Adrenal gland (tissue), 19 donors: Measurements from ENCODE around the gene ENTPD5. TPM values are rescaled to one million over a fixed set of nuclear protein-coding genes. Genes with fewer than 3 reads are reported as not detected.

Experiments
- DNase-seq, 7 donors: peaks; one replicate each; pipeline ENCODE4 v3.0.0-alpha.2; 2019 to 2020
- H3K27ac ChIP-seq, 5 donors: fragments of 200-600 bp; sonication (generic) in 4 of 5; 1 replicate in 3 of 5; 2 replicates in 2 of 5; pipeline versions ENCODE4 v1.5.1 to v1.8.0; 2016 to 2020; ENCODE audit warnings: mild to moderate bottlenecking in 1 of 5
- H3K27me3 ChIP-seq: fragments of 200-600 bp; 2 replicates; pipeline ENCODE4 v1.8.0; 2021
- H3K36me3 ChIP-seq, 2 donors: fragments of 200-600 bp; replicated peaks in 1 of 2; 1 replicate in 1 of 2; 2 replicates in 1 of 2; pipeline versions ENCODE4 v1.5.1 to v1.8.0; 2018 to 2022
- H3K4me1 ChIP-seq, 2 donors: fragments of 200-600 bp; replicated peaks in 1 of 2; 1 replicate in 1 of 2; 2 replicates in 1 of 2; pipeline versions ENCODE4 v1.5.1 to v1.8.0; 2018 to 2021
- H3K4me3 ChIP-seq, 4 donors: fragments of 200-600 bp; sonication (generic) in 3 of 4; one replicate each; pipeline ENCODE4 v1.5.1; 2016 to 2018
- H3K9me3 ChIP-seq, 3 donors: fragments of 200-600 bp; sonication (generic) in 1 of 3; replicated peaks in 1 of 3; 1 replicate in 2 of 3; 2 replicates in 1 of 3; pipeline versions ENCODE4 v1.5.1 to v1.8.0; 2016 to 2021
- POLR2A ChIP-seq, 2 donors: fragments of 450-650 bp; IDR thresholded peaks; one replicate each; pipeline ENCODE4 v1.6.1; 2017; ENCODE audit warnings: antibody characterized with exemption in 2 of 2, mild to moderate bottlenecking in 2 of 2, moderate library complexity in 1 of 2
- WGBS, 4 donors: extraction: QIAGEN DNeasy Blood & Tissue Kit in 2 of 4; methylation state at CpG; one replicate each; pipeline versions ENCODE4 v1.1.5 to v1.1.7; 2013 to 2017; 5-methylcytosine and 5-hydroxymethylcytosine counted together
- intact Hi-C, 2 donors: fragments of 100-400 bp; cut with DNase I; formaldehyde crosslinking; loops; one replicate each; pipeline versions ENCODE4 v1.14.1 to v1.15.0; 2022 to 2023
- long read RNA-seq, 10 donors: library from polyadenylated mRNA in 3 of 10; unstranded in 2 of 10; stranded (forward) in 1 of 10; transcript quantifications; one replicate each; pipeline ENCODE4 v2.0.0 and lab custom pipeline, GENCODE V29; 2021 to 2026
- polyA plus RNA-seq, 3 donors: library from polyadenylated mRNA; stranded (reverse); fragments of 200-250 nt in 2 of 3; fragments of 350-450 nt in 1 of 3; fragmentation: Illumina TruSeq in 1 of 3; extraction: RNeasy Lipid Tissue Mini Kit (QIAGEN cat#74804) in 1 of 3; gene quantifications; one replicate each; pipeline ENCODE4 v1.2.3, GENCODE V29; 2013 to 2014
- total RNA-seq, 9 donors: library from RNA; depleted of rRNA in 4 of 9; stranded (reverse); fragments of >200 nt in 4 of 9; fragments of 120-200 nt in 1 of 9; fragmentation: NEBNext Ultra II Directional in 1 of 9; extraction: Animal tissue kit (Norgen Biotek cat#: 25700) in 1 of 9; gene quantifications; one replicate each; pipeline versions ENCODE4 v1.1.0 to v1.2.4, GENCODE V29; 2013 to 2023
- TF ChIP-seq, protein P1 (sequence below), 6 experiments: fragments of 450-650 bp in 4 of 6; fragments of 200-600 bp in 2 of 6; sonication (generic) in 1 of 6; IDR thresholded peaks; 1 replicate in 5 of 6; 2 replicates in 1 of 6; pipeline versions ENCODE4 v1.5.1 to v1.8.0; 2016 to 2021; ENCODE audit warnings: antibody characterized with exemption in 6 of 6, mild to moderate bottlenecking in 2 of 6, moderate library complexity in 1 of 6
- donor health status: healthy with polysubstance abuse.
- donor health status: Bipolar disorder and iron deficiency.
- donor health status: DM: yes; HTN: yes; CAD: no.
- donor health status: DM: no; HTN: no; CAD: no.
- donor health status: DM: no; HTN: no; CAD: no.
- donor health status: DM: yes; HTN: yes; CAD: no.

The ENTPD5 gene, protein sequence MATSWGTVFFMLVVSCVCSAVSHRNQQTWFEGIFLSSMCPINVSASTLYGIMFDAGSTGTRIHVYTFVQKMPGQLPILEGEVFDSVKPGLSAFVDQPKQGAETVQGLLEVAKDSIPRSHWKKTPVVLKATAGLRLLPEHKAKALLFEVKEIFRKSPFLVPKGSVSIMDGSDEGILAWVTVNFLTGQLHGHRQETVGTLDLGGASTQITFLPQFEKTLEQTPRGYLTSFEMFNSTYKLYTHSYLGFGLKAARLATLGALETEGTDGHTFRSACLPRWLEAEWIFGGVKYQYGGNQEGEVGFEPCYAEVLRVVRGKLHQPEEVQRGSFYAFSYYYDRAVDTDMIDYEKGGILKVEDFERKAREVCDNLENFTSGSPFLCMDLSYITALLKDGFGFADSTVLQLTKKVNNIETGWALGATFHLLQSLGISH
- total RNA-seq, result 10 to 100 TPM in 8 of 9 donors, 1 to 10 TPM in 1; 9.8 to 18.5 (median 13.8) TPM
- polyA plus RNA-seq, result 10 to 100 TPM in 1 of 3 donors, 1 to 10 TPM in 2; 6.5 to 14.9 (median 9.5) TPM
- long read RNA-seq, donor 1, full-length matches to known transcripts, result 1 of 1 reads
- long read RNA-seq, donor 1, partial matches to known transcripts, result 0 of 1 reads
- long read RNA-seq, donor 1, other reads (novel, unspliced or antisense), result 0 of 1 reads
- long read RNA-seq, donor 2, full-length matches to known transcripts, result 1 of 1 reads
- long read RNA-seq, donor 2, partial matches to known transcripts, result 0 of 1 reads
- long read RNA-seq, donor 2, other reads (novel, unspliced or antisense), result 0 of 1 reads
- long read RNA-seq, donor 3, result 0 reads
- long read RNA-seq, donor 4, partial matches to known transcripts, result 0 of 2 reads
- long read RNA-seq, donor 4, other reads (novel, unspliced or antisense), result 2 of 2 reads
- long read RNA-seq, donor 5, full-length matches to known transcripts, result 3 of 14 reads
- long read RNA-seq, donor 5, partial matches to known transcripts, result 1 of 14 reads
- long read RNA-seq, donor 5, other reads (novel, unspliced or antisense), result 10 of 14 reads
- long read RNA-seq, donor 6, full-length matches to known transcripts, result 1 of 2 reads
- long read RNA-seq, donor 6, partial matches to known transcripts, result 0 of 2 reads
- long read RNA-seq, donor 6, other reads (novel, unspliced or antisense), result 1 of 2 reads
- long read RNA-seq, donor 7, result 0 reads
- long read RNA-seq, donor 8, partial matches to known transcripts, result 5 of 5 reads
- long read RNA-seq, donor 8, other reads (novel, unspliced or antisense), result 0 of 5 reads
- long read RNA-seq, donor 9, partial matches to known transcripts, result 85 of 119 reads
- long read RNA-seq, donor 9, other reads (novel, unspliced or antisense), result 34 of 119 reads
- long read RNA-seq, donor 10, partial matches to known transcripts, result 34 of 57 reads
- long read RNA-seq, donor 10, other reads (novel, unspliced or antisense), result 23 of 57 reads

DNA sequence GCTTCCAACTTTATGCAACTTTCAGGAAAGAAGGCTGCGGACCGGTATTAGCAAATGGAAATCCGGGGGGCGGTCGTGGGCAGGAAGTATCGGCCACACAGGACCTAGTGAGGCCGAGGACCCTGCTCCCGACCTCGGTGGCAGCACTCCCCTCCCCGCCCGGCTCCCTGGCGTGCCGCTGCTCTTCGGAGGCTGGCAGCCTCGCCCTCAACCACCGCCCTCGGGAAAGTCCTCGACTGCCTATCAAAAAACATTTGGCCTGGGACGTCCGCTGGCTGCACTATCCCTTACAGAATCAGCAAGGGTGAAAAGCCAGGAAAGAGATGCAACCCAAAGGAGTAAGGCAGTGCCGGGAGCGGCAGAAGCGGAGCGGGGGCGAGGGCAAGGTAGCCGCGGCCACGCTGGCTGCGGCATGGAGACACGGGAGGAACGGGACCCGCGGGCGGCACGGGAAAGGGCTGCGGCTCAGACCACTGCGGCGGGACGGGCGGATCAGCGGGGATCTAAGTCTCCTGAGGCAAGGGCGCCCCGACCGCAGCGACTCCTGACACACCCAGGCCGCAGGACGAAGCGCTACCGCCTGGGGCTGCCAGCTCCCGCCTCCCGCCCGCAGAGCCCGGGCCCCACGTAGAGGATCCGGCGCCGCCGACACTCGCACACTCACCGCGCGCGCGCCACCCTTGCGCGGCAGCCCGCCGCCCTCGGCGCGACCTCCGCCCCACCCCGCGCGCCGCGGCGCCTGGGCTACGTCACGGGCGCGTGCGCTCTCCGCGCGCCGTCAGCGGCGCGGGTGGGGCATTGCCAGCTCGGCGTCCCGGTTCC, at the start of gene ENTPD5, which contains the start of gene BBOF1:
Gene ENTPD5, minus strand, starts transcription at position 703 of the 822 bp plus-strand sequence. CDS start 31,186 bp downstream, outside the sequence.
Gene BBOF1, plus strand, starts transcription at position 764 of the 822 bp plus-strand sequence. CDS start 130 bp downstream, outside the sequence.
- H3K4me1 ChIP-seq, result peaks cover 3 to 12% of the 10 kb centered on the region in 2 donors
- H3K27ac ChIP-seq, result peak within 1 kb of the TSS; percentile 84 to 100 (median 97)
- no peaks in the 10 kb centered on the region for H3K27me3 ChIP-seq
- intact Hi-C loops, result no loop called here
- no peaks in the 10 kb centered on the region for H3K36me3 ChIP-seq
- no peaks in the 10 kb centered on the region for H3K9me3 ChIP-seq
- TF ChIP-seq, protein P1, sequence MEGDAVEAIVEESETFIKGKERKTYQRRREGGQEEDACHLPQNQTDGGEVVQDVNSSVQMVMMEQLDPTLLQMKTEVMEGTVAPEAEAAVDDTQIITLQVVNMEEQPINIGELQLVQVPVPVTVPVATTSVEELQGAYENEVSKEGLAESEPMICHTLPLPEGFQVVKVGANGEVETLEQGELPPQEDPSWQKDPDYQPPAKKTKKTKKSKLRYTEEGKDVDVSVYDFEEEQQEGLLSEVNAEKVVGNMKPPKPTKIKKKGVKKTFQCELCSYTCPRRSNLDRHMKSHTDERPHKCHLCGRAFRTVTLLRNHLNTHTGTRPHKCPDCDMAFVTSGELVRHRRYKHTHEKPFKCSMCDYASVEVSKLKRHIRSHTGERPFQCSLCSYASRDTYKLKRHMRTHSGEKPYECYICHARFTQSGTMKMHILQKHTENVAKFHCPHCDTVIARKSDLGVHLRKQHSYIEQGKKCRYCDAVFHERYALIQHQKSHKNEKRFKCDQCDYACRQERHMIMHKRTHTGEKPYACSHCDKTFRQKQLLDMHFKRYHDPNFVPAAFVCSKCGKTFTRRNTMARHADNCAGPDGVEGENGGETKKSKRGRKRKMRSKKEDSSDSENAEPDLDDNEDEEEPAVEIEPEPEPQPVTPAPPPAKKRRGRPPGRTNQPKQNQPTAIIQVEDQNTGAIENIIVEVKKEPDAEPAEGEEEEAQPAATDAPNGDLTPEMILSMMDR (IDR thresholded peaks at IDR 0.05), result peak in 1 of 6 experiments; percentile 25
- TF ChIP-seq POLR2A (IDR thresholded peaks at IDR 0.05), result peak; percentile 64 to 92
- DNase-seq, result peak; percentile 83 to 90 (median 88)
- WGBS, 4 donors, result 0% methylated on average over 35 to 93 of the region's 93 CpGs
- H3K4me3 ChIP-seq, result peak within 1 kb of the TSS; percentile 7 to 96 (median 78)

DNA sequence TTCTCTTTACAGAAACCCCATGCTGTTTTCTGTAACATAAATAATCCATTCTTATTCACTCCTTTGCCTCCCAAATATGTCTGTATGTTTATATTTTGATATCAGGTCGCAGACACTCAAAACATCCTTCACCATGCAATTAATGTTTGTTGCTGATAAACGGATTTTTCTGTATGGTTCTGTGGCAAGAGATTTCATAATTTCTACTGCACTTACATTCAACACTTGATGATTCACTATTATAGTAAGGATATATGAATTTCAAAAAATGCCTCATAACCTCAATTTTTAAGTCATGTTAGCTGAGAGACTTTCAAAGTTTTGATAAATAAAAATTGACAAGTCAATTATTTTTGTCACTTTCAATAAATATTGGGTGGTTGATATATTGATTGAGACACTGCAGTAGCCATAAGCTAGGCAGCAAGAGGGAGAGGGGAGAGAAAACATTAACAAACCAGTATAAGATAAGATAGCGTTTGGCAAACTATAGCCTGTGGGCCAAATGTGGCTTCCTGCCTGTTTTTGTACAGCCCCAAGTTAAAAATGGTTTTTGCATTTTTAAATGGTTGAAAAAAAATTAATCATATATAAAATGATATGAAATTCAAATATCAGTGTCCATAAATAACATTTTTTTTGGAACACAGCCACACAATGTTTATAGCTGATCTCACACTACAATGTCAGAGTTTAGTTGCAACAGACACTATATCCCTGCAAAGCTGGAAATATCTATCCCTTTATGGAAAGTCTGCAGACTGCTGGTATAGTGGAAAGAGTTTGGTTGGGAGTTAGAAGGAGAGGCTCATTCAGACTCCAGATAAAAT, 46.9 kb upstream of the ENTPD5 start:
- Histone ChIP-seq H3K27ac (no peak overlapping the region), H3K36me3 (peaks cover 0 to 24% of the 10 kb centered on the region in 2 donors), H3K4me3 (no peak overlapping the region), H3K27me3 (no peaks in the 10 kb centered on the region), H3K4me1 (no peaks in the 10 kb centered on the region), H3K9me3 (no peaks in the 10 kb centered on the region)
- intact Hi-C loops, result no loop called here
- no peak for DNase-seq
- WGBS, 4 donors, result 75 to 81% (median 79%) methylated on average over 3 of the region's 3 CpGs
- no peak for TF ChIP-seq POLR2A (IDR thresholded peaks at IDR 0.05)
- TF ChIP-seq, protein P1 (IDR thresholded peaks at IDR 0.05), result no peak

DNA sequence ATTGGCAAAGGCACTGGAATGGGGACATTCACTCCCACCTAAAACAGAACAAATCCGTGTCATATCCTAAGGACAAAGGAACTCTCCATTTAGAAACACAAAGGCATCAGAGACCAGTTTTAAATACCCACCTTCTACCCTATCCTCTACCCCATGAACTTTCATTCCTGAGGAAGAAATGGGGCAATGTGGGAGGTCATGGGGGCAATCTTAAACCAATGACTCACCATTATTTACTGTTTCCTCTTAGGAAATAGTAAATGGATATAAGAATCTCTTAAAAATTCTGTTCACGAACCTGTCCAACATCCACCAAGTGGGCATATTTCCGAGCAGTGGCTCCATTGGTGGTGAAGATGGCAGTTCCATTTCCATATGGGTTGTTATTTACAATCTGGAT, 45.8 kb upstream of the ENTPD5 start:
- Histone ChIP-seq H3K9me3 (no peaks in the 10 kb centered on the region), H3K4me1 (no peaks in the 10 kb centered on the region), H3K27ac (no peak overlapping the region), H3K27me3 (no peaks in the 10 kb centered on the region), H3K4me3 (no peak overlapping the region), H3K36me3 (peaks cover 0 to 30% of the 10 kb centered on the region in 2 donors)
- TF ChIP-seq, protein P1 (IDR thresholded peaks at IDR 0.05), result no peak
- no peak for TF ChIP-seq POLR2A (IDR thresholded peaks at IDR 0.05)
- WGBS, 4 donors, result 87 to 93% (median 90%) methylated on average over 3 of the region's 3 CpGs
- intact Hi-C loops, result no loop called here
- no peak for DNase-seq
